ENCODE measurements around the gene CCDC194. TPM values are rescaled to one million over a fixed set of nuclear protein-coding genes. Genes with fewer than 3 reads are reported as not detected.
A peak's percentile ranks its signal among the peaks of the same experiment; 100 is the strongest.

Gene CCDC194, protein sequence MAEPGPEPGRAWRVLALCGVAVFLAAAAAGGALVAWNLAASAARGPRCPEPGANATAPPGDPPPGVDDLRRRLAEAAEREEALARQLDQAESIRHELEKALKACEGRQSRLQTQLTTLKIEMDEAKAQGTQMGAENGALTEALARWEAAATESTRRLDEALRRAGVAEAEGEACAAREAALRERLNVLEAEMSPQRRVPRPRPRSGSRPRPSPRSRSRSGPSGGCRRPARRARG
- total RNA-seq: 1.5 and 2.4 TPM in 2 replicates

DNA sequence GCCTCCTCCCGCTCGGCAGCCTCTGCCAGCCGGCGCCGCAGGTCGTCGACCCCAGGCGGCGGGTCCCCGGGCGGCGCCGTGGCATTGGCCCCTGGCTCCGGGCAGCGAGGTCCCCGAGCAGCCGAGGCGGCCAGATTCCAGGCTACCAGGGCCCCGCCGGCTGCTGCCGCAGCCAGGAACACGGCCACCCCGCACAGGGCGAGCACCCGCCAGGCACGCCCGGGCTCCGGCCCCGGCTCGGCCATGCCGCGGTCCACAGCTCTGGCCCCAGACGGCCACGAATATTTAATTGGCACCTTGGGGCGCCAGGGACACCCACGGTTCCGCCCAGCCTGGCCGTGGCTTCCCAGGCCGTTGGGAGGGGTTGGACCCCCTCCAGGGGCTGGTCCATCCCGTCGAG, at the start of gene CCDC194:
CCDC194 (minus strand) TSS at position 283 of the 400 bp plus-strand sequence; CDS start at position 245, 38 bp downstream.
- intact Hi-C loops (cut with micrococcal nuclease): no loop called here

DNA sequence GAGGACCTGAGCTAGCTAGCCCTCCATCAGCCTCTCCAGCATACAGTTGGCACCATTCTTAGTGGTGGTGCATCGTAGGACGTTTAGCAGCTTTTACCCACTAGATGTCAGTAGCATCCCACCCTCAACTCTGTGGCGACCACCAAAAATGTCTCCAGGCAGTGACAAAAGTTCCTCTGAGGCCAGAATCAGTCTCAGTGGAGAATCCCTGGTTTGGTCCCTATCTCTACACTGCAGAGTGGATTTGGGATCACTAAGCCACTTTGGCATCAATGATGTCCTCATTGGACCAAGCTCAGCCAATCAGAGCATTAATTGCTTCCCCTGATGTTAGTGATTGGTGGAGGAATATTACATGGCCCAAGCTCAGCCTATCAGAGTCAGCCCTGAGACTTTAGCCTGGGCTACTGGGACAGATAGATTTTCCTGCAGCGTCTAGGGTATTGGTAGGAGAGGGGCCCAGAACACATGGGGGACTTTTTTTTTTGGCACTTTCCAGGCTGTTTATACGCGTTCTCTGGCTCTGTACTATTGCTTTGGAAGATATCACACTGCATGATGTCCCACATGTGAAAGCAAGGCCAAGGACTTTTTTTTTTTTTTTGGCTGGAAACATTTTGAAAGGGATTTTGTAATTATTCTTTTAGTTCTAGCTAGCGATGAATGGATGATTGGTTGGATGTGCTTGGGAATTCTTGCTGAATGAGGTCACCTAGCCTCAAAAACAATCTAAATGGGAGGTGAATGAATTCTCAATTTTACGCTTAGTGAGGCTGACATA, 47.4 kb upstream of the CCDC194 start:
- Mint-ChIP-seq H3K27me3 (ENCODE audit: low read depth) (no peaks in the 10 kb centered on the region), H3K4me1 (ENCODE audit: low read depth) (no peaks in the 10 kb centered on the region), H3K27ac (no peak overlapping the region), H3K9me3 (no peaks in the 10 kb centered on the region), H3K36me3 (ENCODE audit: low read depth) (no peaks in the 10 kb centered on the region), H3K4me3 (ENCODE audit: low read depth) (no peak overlapping the region)
- intact Hi-C loops (cut with micrococcal nuclease): no loop called here
- no peak for DNase-seq (ENCODE audit: low spot score)

More for the DNA sequence above, at the start of gene CCDC194:
- Mint-ChIP-seq H3K27me3 (ENCODE audit: low read depth) (peaks cover 13% of the 10 kb centered on the region), H3K36me3 (ENCODE audit: low read depth) (peaks cover 10% of the 10 kb centered on the region), H3K4me3 (ENCODE audit: low read depth) (peak within 1 kb of the TSS; percentile 33), H3K4me1 (ENCODE audit: low read depth) (peaks cover 15% of the 10 kb centered on the region), H3K27ac (peak within 1 kb of the TSS; percentile 49), H3K9me3 (peaks cover 4% of the 10 kb centered on the region)
- DNase-seq (ENCODE audit: low spot score): no peak

DNA sequence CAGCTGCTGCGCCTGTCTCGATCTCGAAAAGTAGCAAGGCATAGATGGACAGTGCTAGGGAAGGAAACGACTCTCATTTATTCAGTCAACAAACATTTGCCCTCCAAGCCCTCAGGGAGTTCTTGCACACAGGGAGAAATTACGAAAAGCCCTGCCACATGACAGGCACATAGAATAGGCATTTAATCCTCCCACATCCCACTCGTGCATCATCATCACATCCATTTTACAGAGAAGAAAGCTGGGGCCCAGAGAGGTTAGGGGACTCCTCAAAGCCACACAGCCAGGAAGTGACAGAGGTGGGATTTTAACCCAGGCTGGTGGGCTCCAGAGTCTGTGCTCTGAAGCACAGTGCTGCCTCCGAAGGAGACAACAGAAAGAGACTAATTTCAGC, 42.9 kb upstream of the CCDC194 start:
- no peaks in the 10 kb centered on the region for H3K27me3 Mint-ChIP-seq (ENCODE audit: low read depth)
- H3K9me3 Mint-ChIP-seq: no peaks in the 10 kb centered on the region
- no peak overlapping the region for H3K4me3 Mint-ChIP-seq (ENCODE audit: low read depth)
- no peak overlapping the region for H3K27ac Mint-ChIP-seq
- no peaks in the 10 kb centered on the region for H3K36me3 Mint-ChIP-seq (ENCODE audit: low read depth)
- H3K4me1 Mint-ChIP-seq (ENCODE audit: low read depth): no peaks in the 10 kb centered on the region
- DNase-seq (ENCODE audit: low spot score): no peak
- intact Hi-C loops (cut with micrococcal nuclease): no loop called here

DNA sequence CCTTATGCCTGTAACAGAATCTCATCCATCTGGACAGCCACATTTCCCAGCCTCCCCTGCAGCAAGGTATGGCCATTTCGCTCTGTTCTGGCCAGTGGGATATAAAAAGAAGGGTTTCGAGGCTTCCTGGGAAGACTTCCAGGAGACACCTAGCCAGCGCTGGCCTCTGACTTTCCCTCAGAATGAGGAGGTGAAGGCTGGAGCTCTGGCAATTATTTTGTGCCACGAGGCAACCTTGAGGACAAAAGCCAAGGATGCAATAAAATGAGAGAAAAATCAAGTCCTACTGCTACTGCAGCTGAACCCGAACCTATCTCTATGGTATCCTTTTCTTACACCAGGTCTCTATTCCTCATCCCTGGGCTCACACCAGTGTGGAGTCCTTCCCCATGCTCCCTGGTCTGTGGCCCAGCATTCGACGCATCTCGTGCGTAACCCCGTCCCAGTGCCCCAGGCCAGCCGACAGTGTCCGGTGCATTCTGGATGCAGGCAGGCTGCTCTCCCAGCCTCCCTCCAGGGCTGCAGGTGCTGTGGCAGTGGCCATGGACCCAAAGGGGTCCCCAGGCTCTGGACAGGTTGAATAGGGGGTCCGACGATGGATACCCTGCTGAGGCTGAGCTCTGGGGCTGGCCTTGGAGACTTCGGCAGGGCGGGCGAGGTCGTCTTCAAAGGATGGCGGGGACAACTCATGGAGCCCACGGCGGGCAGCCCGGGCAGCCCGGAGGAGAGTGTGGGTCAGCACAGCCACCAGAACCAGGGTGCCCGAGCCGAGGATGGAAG, 42.3 kb upstream of the CCDC194 start:
- Mint-ChIP-seq H3K9me3 (no peaks in the 10 kb centered on the region), H3K4me1 (ENCODE audit: low read depth) (no peaks in the 10 kb centered on the region), H3K36me3 (ENCODE audit: low read depth) (no peaks in the 10 kb centered on the region), H3K27ac (no peak overlapping the region), H3K4me3 (ENCODE audit: low read depth) (no peak overlapping the region), H3K27me3 (ENCODE audit: low read depth) (no peaks in the 10 kb centered on the region)
- no peak for DNase-seq (ENCODE audit: low spot score)
- intact Hi-C loops (cut with micrococcal nuclease): no loop called here

DNA sequence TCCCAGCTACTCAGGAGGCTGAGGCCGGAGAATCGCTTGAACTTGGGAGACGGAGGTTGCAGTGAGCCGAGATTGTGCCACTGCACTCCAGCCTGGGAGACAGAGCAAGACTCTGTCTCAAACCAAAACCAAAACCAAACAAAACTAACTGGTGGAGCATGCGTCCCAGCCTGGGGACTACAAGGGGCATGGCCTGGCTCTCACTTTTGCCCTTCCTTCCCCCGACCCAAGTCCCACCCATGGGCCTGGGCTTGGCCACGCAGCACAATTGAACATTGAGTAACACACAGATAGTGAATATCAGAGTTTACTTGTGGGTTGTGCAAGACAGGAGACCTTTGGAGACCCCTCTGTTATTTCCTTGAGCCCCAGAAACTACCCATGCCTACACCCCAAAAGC, 41.2 kb upstream of the CCDC194 start:
- Mint-ChIP-seq H3K36me3 (ENCODE audit: low read depth) (no peaks in the 10 kb centered on the region), H3K4me3 (ENCODE audit: low read depth) (no peak overlapping the region), H3K4me1 (ENCODE audit: low read depth) (no peaks in the 10 kb centered on the region), H3K27me3 (ENCODE audit: low read depth) (no peaks in the 10 kb centered on the region), H3K27ac (no peak overlapping the region), H3K9me3 (no peaks in the 10 kb centered on the region)
- intact Hi-C loops (cut with micrococcal nuclease): no loop called here
- DNase-seq (ENCODE audit: low spot score): no peak

DNA sequence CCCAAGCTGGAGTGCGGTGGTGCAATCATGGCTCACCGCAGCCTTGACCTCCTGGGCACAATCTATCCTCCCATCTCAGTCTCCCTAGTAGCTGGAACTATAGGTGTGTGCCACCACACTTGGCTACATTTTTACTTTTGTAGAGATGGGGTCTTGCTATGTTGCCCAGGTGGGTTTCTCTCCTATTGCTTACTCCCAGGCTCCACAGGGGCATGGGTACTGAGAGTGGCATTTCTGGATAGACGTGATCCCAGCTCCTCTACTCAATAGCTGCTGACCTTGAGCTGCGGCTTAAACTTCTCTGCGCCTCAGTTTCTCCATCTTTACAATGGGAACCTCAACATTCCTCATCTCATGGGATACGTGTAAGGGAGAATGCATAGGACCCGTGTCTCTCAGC, 37.4 kb upstream of the CCDC194 start:
- Mint-ChIP-seq H3K36me3 (ENCODE audit: low read depth) (no peaks in the 10 kb centered on the region), H3K4me3 (ENCODE audit: low read depth) (no peak overlapping the region), H3K27me3 (ENCODE audit: low read depth) (no peaks in the 10 kb centered on the region), H3K9me3 (no peaks in the 10 kb centered on the region), H3K4me1 (ENCODE audit: low read depth) (no peaks in the 10 kb centered on the region), H3K27ac (no peak overlapping the region)
- intact Hi-C loops (cut with micrococcal nuclease): no loop called here
- DNase-seq (ENCODE audit: low spot score): no peak

DNA sequence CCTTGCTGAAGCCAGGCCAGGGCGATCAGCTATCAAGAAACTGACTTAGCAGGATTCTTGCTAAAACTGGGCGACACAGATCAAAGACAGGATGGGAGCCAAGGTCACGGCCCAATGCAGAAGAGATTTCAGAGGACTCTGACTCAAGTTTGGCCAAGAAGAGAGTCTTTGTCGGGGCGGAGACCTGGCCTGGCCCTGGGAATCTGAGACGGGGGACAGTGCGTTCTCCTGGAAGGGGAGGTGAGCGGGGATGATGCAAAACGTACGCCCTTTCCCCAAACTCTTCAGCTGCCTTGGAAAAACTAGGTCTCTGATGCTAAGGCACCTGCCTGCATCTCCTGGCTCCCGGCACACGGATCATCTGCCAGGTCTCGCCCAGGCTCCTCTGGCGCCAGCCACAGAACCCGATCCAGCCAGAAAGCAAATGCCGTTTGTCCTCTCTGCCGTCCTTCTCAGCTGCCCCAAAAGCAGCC, 35.7 kb upstream of the CCDC194 start:
- Mint-ChIP-seq H3K4me1 (ENCODE audit: low read depth) (no peaks in the 10 kb centered on the region), H3K27ac (no peak overlapping the region), H3K4me3 (ENCODE audit: low read depth) (no peak overlapping the region), H3K36me3 (ENCODE audit: low read depth) (no peaks in the 10 kb centered on the region), H3K9me3 (no peaks in the 10 kb centered on the region), H3K27me3 (ENCODE audit: low read depth) (no peaks in the 10 kb centered on the region)
- DNase-seq (ENCODE audit: low spot score): no peak
- intact Hi-C loops (cut with micrococcal nuclease): no loop called here

DNA sequence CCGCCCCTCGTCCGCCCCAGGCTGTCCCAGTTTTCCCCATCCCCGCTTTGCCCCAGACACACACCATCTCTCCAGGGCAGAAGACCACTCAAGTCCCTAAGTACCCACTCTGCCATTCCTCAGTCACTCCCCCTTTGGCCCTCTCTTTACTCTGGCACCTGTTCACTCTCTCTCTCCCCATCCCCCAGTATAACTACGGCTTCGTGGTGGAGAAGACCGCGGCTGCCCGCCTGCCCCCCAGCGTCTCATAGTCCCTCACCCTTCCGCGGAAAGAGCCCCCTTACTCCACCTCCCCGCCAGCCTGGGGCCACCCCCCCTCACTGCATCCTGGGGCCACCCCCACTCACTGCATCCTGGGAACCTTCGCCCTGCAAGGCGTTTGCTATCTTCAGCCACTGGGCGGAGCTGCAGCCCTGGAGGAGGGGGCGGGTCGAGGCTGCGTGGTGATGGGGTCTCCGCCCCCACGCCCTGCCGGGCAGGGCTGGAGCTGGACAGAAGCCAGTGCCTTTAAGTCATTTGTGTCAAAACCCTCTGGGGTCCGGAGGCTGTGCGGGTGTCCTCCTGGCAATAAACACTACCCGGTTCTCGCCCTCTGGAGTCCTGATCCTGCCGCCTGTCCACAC, 30.9 kb upstream of the CCDC194 start:
- Mint-ChIP-seq H3K4me1 (ENCODE audit: low read depth) (peaks cover 6% of the 10 kb centered on the region), H3K4me3 (ENCODE audit: low read depth) (no peak overlapping the region), H3K27me3 (ENCODE audit: low read depth) (no peaks in the 10 kb centered on the region), H3K27ac (no peak overlapping the region), H3K36me3 (ENCODE audit: low read depth) (peaks cover 15% of the 10 kb centered on the region), H3K9me3 (no peaks in the 10 kb centered on the region)
- intact Hi-C loops (cut with micrococcal nuclease): no loop called here
- DNase-seq (ENCODE audit: low spot score): peak; percentile 21

DNA sequence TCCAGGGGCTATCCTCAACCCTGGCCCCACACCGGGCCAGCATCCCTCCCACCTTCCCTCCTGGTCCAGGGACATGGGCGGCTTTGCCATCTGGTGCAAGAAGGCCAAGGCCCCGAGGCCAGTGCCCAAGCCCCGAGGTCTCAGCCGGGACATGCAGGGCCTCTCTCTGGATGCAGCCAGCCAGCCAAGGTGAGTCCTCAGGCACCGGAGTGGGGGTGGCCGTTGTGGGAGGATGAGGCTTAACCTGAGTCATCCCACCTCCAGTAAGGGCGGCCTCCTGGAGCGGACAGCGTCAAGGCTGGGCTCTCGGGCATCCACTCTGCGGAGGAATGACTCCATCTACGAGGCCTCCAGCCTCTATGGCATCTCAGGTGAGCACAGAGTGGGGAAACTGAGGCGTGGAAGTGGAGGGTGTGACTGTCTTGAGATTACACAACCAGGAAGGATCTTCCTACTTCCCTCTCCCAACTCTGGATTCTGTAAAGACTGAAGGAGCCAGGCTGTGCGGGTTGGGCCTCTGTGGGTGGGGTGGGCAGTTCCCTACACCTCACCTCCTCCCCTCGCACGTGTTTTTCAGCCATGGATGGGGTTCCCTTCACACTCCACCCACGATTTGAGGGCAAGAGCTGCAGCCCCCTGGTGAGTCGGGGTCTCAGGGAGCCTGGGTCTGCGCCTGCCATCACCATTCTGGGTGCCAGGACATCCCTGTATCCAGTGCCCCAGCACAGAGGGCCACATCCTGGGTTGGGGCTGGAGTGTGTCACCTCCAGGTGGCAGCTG, 29.6 kb upstream of the CCDC194 start:
- Mint-ChIP-seq H3K4me1 (ENCODE audit: low read depth) (peaks cover 12% of the 10 kb centered on the region), H3K36me3 (ENCODE audit: low read depth) (peaks cover 15% of the 10 kb centered on the region), H3K4me3 (ENCODE audit: low read depth) (no peak overlapping the region), H3K27me3 (ENCODE audit: low read depth) (no peaks in the 10 kb centered on the region), H3K9me3 (no peaks in the 10 kb centered on the region), H3K27ac (no peak overlapping the region)
- intact Hi-C loops (cut with micrococcal nuclease): no loop called here
- DNase-seq (ENCODE audit: low spot score): no peak

DNA sequence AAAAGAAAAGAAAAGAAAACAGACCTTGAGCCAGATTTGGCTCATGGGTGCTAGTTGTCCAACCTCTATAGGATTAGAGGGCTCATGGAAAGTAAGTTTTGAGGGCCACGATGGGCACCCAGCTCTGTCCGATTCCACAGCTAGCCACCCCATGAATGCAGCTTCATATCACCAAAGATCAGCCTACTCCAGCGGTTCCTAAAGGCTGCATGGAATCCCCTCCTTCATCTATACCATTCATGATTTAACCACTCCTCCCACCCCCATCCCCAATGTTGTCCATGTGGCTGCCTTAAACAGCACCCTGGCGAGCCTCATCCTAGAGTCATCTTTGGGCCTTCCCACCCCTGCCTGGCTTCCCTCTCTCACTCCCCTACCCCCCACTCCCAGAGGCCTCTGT, 27.9 kb upstream of the CCDC194 start:
- intact Hi-C loops (cut with micrococcal nuclease): no loop called here
- no peak for DNase-seq (ENCODE audit: low spot score)
- no peak overlapping the region for H3K27ac Mint-ChIP-seq
- no peak overlapping the region for H3K4me3 Mint-ChIP-seq (ENCODE audit: low read depth)
- peaks cover 12% of the 10 kb centered on the region for H3K4me1 Mint-ChIP-seq (ENCODE audit: low read depth)
- no peaks in the 10 kb centered on the region for H3K9me3 Mint-ChIP-seq
- peaks cover 21% of the 10 kb centered on the region for H3K36me3 Mint-ChIP-seq (ENCODE audit: low read depth)
- H3K27me3 Mint-ChIP-seq (ENCODE audit: low read depth): no peaks in the 10 kb centered on the region

DNA sequence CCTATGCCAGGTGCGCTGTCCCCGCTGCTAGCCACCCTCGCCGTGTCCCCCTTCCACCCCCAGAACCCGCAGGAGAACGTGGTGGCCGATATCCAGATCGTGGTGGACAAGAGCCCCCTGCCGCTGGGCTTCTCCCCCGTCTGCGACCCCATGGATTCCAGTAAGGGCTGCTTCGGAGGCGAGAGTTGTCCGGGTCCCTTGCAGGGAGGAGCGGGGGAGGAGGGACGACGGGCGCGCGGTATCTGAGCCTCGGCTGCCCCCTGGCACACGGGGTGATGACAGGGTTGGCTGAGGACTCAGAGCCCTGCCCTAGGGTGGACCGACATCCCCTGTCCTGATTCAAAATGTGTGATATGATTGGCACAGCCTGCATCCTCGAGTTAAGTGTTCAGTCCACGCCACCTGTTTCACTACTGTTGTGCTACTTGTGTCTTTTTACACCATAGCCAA, 26.5 kb upstream of the CCDC194 start:
- Mint-ChIP-seq H3K4me3 (ENCODE audit: low read depth) (peak overlapping the region; percentile 90), H3K9me3 (no peaks in the 10 kb centered on the region), H3K27ac (peak overlapping the region; percentile 60), H3K27me3 (ENCODE audit: low read depth) (no peaks in the 10 kb centered on the region), H3K4me1 (ENCODE audit: low read depth) (peaks cover 12% of the 10 kb centered on the region), H3K36me3 (ENCODE audit: low read depth) (peaks cover 27% of the 10 kb centered on the region)
- DNase-seq (ENCODE audit: low spot score): peak; percentile 20
- intact Hi-C loops (cut with micrococcal nuclease): no loop called here
